ENCODE data around the gene ZSCAN2.
A peak's percentile ranks its signal among the peaks of the same experiment; 100 is the strongest.
"Not testable (repeated sequence)": the region's sequence is repeated elsewhere in the genome, so short reads cannot be mapped to it uniquely, and the experiment has no call there.

The ZSCAN2 gene

DNA sequence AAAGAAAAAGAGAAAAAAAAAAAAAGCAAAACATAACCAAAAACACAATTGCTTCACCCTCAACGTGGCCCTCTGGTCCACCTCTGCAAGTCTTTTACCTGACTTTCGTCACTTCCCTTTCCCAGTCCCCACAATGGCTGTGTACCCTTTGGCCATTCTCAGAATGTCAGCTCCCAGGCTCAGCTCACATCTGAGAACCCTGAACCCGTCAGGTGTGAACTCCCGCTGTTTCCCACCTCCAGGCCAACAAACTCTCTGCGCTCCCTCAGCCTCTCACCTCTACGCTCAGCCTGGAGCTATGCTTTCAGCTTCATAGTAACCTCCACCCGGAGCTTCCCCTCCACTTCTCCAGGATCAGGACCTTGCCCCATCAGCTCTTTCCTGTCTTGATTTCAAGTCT lies 23.6 kb downstream of the ZSCAN2 start:
- peaks cover 23% of the 10 kb centered on the region for H3K9me3 ChIP-seq (ENCODE audit: low read depth, low read length)
- H3K27ac ChIP-seq: no peak overlapping the region
- no peak overlapping the region for H3K9ac ChIP-seq (ENCODE audit: insufficient read length)
- TF ChIP-seq FOXP2 (optimal IDR thresholded peaks at IDR 0.05; ENCODE audit: control extremely low read depth, extremely low read length, insufficient read depth) (no peak), POLR2AphosphoS5 (IDR thresholded peaks at IDR 0.05; ENCODE audit: borderline replicate concordance, low read depth, low read length) (no peak), EZH2 (IDR thresholded peaks at IDR 0.05) (no peak)
- H3K36me3 ChIP-seq (ENCODE audit: insufficient read depth, low read length): peaks cover 31% of the 10 kb centered on the region
- DNase-seq (ENCODE audit: low read depth, low spot score): no peak
- no peak overlapping the region for H3K4me3 ChIP-seq

DNA sequence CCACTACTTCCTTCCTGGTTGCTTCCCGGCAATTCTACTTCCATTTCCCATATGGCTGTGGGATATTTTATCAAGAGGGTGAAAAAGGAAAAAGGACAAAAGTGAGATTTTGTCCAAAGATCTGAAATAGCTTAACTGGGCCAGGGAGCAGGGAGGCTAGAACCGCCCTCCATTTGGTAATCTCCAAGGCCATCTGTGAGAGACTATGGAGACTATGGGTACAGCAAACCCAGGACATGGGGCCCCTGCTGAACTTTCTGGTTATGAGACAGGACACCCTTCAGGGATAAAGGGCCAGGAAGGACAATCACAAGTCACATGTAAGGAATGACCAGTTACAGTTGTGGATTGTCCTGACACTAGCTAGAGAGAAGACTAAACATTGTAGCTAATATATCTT lies 24.3 kb downstream of the ZSCAN2 start:
- Histone ChIP-seq H3K36me3 (ENCODE audit: insufficient read depth, low read length) (peaks cover 27% of the 10 kb centered on the region), H3K9ac (ENCODE audit: insufficient read length) (no peak overlapping the region), H3K27ac (no peak overlapping the region), H3K4me3 (no peak overlapping the region), H3K9me3 (ENCODE audit: low read depth, low read length) (peaks cover 23% of the 10 kb centered on the region)
- TF ChIP-seq POLR2AphosphoS5 (IDR thresholded peaks at IDR 0.05; ENCODE audit: borderline replicate concordance, low read depth, low read length): no peak
- no peak for TF ChIP-seq FOXP2 (optimal IDR thresholded peaks at IDR 0.05; ENCODE audit: control extremely low read depth, extremely low read length, insufficient read depth)
- no peak for TF ChIP-seq EZH2 (IDR thresholded peaks at IDR 0.05)
- DNase-seq (ENCODE audit: low read depth, low spot score): no peak

DNA sequence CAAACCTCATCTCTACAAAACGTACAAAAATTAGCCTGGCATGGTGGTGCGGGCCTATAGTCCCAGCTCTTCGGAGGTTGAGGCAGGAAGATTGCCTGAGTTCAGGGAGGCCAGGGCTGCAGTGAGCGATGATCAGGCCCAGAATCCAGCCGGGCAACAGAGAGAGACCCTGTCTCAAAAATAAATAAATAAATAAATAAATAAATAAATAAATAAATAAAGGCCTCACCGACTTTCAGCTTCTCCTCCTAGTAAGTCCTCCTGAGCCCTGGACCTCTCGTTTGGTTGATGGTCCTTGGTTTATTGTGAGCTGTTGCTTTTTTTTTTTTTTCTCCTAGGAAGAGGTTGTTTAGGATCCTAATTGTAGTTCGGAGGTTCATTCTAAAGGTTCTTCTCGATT lies 28.2 kb downstream of the ZSCAN2 start:
- no peak for DNase-seq (ENCODE audit: low read depth, low spot score)
- Histone ChIP-seq H3K4me3 (no peak overlapping the region), H3K9me3 (ENCODE audit: low read depth, low read length) (no peaks in the 10 kb centered on the region), H3K9ac (ENCODE audit: insufficient read length) (no peak overlapping the region), H3K27ac (no peak overlapping the region), H3K36me3 (ENCODE audit: insufficient read depth, low read length) (no peaks in the 10 kb centered on the region)
- TF ChIP-seq POLR2AphosphoS5 (IDR thresholded peaks at IDR 0.05; ENCODE audit: borderline replicate concordance, low read depth, low read length) (no peak), FOXP2 (optimal IDR thresholded peaks at IDR 0.05; ENCODE audit: control extremely low read depth, extremely low read length, insufficient read depth) (no peak), EZH2 (IDR thresholded peaks at IDR 0.05) (no peak)

GRCh38 chr15:84631706-84632272 lies 31.0 kb downstream of the ZSCAN2 start:
- no peaks in the 10 kb centered on the region for H3K9me3 ChIP-seq (ENCODE audit: low read depth, low read length)
- H3K9ac ChIP-seq (ENCODE audit: insufficient read length): peak overlapping the region; percentile 75
- TF ChIP-seq FOXP2 (optimal IDR thresholded peaks at IDR 0.05; ENCODE audit: control extremely low read depth, extremely low read length, insufficient read depth): no peak
- no peak for TF ChIP-seq EZH2 (IDR thresholded peaks at IDR 0.05)
- TF ChIP-seq POLR2AphosphoS5 (IDR thresholded peaks at IDR 0.05; ENCODE audit: borderline replicate concordance, low read depth, low read length): no peak
- no peaks in the 10 kb centered on the region; the same call in none of the 2 replicates for H3K36me3 ChIP-seq (ENCODE audit: insufficient read depth, low read length)
- DNase-seq (ENCODE audit: low read depth, low spot score): no peak
- H3K27ac ChIP-seq: no peak overlapping the region
- peak overlapping the region; percentile 89 for H3K4me3 ChIP-seq

- Histone ChIP-seq H3K27ac (no peak overlapping the region), H3K36me3 (ENCODE audit: insufficient read depth, low read length) (peaks cover 9% of the 10 kb centered on the region), H3K4me3 (peak overlapping the region; percentile 89), H3K9ac (ENCODE audit: insufficient read length) (peak overlapping the region; percentile 78), H3K9me3 (ENCODE audit: low read depth, low read length) (no peaks in the 10 kb centered on the region)
- DNase-seq (ENCODE audit: low read depth, low spot score): no peak
- no peak for TF ChIP-seq EZH2 (IDR thresholded peaks at IDR 0.05)
- TF ChIP-seq POLR2AphosphoS5 (IDR thresholded peaks at IDR 0.05; ENCODE audit: borderline replicate concordance, low read depth, low read length): no peak
- no peak for TF ChIP-seq FOXP2 (optimal IDR thresholded peaks at IDR 0.05; ENCODE audit: control extremely low read depth, extremely low read length, insufficient read depth)
Measured at GRCh38 chr15:84633311-84634227, 32.8 kb downstream of the ZSCAN2 start.

DNA sequence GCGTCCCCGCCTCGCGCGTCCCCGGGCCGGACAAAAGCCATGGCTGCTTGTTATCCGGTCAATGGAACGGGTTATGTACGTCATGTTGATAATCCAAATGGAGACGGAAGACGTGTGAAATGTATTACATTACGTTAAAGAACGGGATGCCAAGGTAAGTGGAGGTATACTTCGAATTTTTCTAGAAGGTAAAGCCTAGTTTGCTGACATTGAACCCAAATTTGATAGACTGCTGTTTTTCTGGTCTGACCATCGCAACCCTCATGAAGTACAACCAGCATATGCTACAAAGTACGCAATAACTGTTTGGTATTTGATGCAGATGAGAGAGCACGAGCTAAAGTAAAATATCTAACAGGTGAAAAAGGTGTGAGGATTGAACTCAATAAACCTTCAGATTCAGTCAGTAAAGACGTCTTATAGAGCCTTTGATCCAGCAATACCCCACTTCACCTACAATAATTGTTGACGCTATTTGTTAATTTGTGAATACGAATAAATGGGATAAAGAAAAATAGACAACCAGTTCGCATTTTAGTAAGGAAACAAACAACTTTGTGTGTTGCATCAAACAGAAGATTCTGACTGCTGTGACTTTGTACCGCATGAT lies 33.5 kb downstream of the ZSCAN2 start:
- DNase-seq (ENCODE audit: low read depth, low spot score): no peak
- H3K36me3 ChIP-seq (ENCODE audit: insufficient read depth, low read length): peaks cover 15% of the 10 kb centered on the region
- H3K9ac ChIP-seq (ENCODE audit: insufficient read length): peak overlapping the region; percentile 33
- H3K9me3 ChIP-seq (ENCODE audit: low read depth, low read length): no peaks in the 10 kb centered on the region
- H3K4me3 ChIP-seq: peak overlapping the region; percentile 49
- TF ChIP-seq POLR2AphosphoS5 (IDR thresholded peaks at IDR 0.05; ENCODE audit: borderline replicate concordance, low read depth, low read length) (no peak), FOXP2 (optimal IDR thresholded peaks at IDR 0.05; ENCODE audit: control extremely low read depth, extremely low read length, insufficient read depth) (no peak), EZH2 (IDR thresholded peaks at IDR 0.05) (no peak)
- H3K27ac ChIP-seq: peak overlapping the region; percentile 11; the same call in 1 of the 2 replicates

GRCh38 chr15:84638103-84638502 lies 37.3 kb downstream of the ZSCAN2 start:
- Histone ChIP-seq H3K36me3 (ENCODE audit: insufficient read depth, low read length) (peaks cover 47% of the 10 kb centered on the region), H3K9ac (ENCODE audit: insufficient read length) (peak overlapping the region; percentile 71), H3K27ac (peak overlapping the region; percentile 95), H3K4me3 (no peak overlapping the region), H3K9me3 (ENCODE audit: low read depth, low read length) (no peaks in the 10 kb centered on the region)
- no peak for DNase-seq (ENCODE audit: low read depth, low spot score)
- TF ChIP-seq POLR2AphosphoS5 (IDR thresholded peaks at IDR 0.05; ENCODE audit: borderline replicate concordance, low read depth, low read length) (no peak; the same call in 1 of the 2 replicates), FOXP2 (optimal IDR thresholded peaks at IDR 0.05; ENCODE audit: control extremely low read depth, extremely low read length, insufficient read depth) (no peak), EZH2 (IDR thresholded peaks at IDR 0.05) (no peak)

DNA sequence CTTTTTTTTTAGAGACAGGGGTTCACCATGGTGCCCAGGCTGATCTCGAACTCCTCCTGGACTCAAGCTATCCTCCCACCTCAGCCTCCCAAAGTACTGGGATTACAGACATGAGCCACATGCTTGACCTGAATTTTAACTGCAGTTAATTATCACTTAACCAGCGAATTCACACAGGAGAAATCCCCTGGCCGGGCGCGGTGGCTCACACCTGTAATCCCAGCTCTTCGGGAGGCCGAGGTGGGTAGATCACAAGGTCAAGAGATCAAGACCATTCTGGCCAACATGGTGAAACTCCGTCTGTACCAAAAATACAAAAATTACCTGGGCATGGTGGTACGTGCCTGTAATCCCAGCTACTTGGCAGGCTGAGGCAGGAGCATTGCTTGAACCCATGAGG lies 41.1 kb downstream of the ZSCAN2 start:
- not testable (repeated sequence) for H3K9ac ChIP-seq (ENCODE audit: insufficient read length); DNase-seq (ENCODE audit: low read depth, low spot score); H3K4me3 ChIP-seq; H3K27ac ChIP-seq; H3K9me3 ChIP-seq (ENCODE audit: low read depth, low read length)
- H3K36me3 ChIP-seq (ENCODE audit: insufficient read depth, low read length): peaks cover 75% of the 10 kb centered on the region

DNA sequence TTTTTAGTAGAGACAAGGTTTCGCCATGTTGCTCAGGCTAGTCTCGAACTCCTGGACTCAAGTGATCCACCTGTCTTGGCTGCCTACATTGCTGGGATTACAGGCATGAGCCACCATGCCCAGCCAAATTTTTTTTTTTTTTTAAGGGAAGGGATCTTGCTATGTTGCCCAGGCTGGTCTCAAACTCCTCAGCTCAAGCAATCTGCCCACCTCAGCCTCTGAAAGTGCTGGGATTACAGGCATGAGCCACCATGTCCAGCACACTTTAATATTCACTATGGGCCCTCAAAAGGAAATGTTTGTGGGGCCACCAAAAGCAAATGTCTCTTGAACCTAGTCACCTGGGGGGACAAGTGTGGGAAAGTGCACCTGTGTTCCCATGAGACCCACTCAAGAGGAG lies 41.8 kb downstream of the ZSCAN2 start:
- not testable (repeated sequence) for H3K9me3 ChIP-seq (ENCODE audit: low read depth, low read length); H3K27ac ChIP-seq; DNase-seq (ENCODE audit: low read depth, low spot score); H3K9ac ChIP-seq (ENCODE audit: insufficient read length); H3K4me3 ChIP-seq
- H3K36me3 ChIP-seq (ENCODE audit: insufficient read depth, low read length): peaks cover 82% of the 10 kb centered on the region
